ENCODE data around the gene HAUS1.

DNA sequence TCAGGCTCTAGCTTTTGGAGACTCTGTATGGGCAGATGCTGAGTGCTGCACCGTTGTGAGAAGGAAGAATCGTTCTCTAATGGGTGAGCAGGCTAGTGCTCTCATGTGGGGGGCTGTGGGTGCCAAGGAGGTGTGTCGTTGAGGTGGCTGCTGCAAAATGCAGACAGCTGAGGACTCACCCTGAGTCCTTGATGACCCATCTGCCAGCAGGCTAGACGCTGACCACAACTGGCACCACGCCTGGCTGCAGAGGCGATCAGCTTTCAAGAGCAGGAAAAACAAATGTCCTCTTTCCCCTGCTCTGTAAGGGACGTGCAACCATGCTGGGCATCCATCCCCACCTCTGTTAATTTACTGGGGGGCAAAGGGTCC lies 48.2 kb downstream of the HAUS1 start:
- TF ChIP-seq, protein P1, sequence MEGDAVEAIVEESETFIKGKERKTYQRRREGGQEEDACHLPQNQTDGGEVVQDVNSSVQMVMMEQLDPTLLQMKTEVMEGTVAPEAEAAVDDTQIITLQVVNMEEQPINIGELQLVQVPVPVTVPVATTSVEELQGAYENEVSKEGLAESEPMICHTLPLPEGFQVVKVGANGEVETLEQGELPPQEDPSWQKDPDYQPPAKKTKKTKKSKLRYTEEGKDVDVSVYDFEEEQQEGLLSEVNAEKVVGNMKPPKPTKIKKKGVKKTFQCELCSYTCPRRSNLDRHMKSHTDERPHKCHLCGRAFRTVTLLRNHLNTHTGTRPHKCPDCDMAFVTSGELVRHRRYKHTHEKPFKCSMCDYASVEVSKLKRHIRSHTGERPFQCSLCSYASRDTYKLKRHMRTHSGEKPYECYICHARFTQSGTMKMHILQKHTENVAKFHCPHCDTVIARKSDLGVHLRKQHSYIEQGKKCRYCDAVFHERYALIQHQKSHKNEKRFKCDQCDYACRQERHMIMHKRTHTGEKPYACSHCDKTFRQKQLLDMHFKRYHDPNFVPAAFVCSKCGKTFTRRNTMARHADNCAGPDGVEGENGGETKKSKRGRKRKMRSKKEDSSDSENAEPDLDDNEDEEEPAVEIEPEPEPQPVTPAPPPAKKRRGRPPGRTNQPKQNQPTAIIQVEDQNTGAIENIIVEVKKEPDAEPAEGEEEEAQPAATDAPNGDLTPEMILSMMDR (IDR thresholded peaks at IDR 0.05), result no peak
- TF ChIP-seq EZH2 (IDR thresholded peaks at IDR 0.05), result no peak
- TF ChIP-seq EZH2phosphoT487 (IDR thresholded peaks at IDR 0.05), result no peak
